H9 (cell line): ENCODE measurements around the gene MACROH2A1. TPM values are rescaled to one million over a fixed set of nuclear protein-coding genes. Genes with fewer than 3 reads are reported as not detected.
A peak's percentile ranks its signal among the peaks of the same experiment; 100 is the strongest.

ENCODE experiments used
- DNase-seq: peaks from one replicate; pipeline ENCODE4 v3.0.0-alpha.2; 2017
- H2AFZ ChIP-seq: one replicate; pipeline ENCODE4 v1.6.1; 2013; ENCODE audit warnings: mild to moderate bottlenecking, low read length, control low read depth, moderate library complexity
- H2AK5ac ChIP-seq: 2 replicates; pipeline ENCODE4 v1.6.1; 2013; ENCODE audit warnings: low read length, control low read depth, mixed read lengths; ENCODE audit not compliant: insufficient read length
- H2BK120ac ChIP-seq: one replicate; pipeline ENCODE4 v1.6.1; 2013; ENCODE audit warnings: low read depth, mild to moderate bottlenecking, low read length, control low read depth, inconsistent platforms; ENCODE audit not compliant: poor library complexity, severe bottlenecking
- H2BK12ac ChIP-seq: 2 replicates; pipeline ENCODE4 v1.6.1; 2013; ENCODE audit warnings: low read length, control low read depth, mixed read lengths, low read depth; ENCODE audit not compliant: insufficient read length
- H2BK15ac ChIP-seq: 2 replicates; pipeline ENCODE4 v1.6.1; 2013; ENCODE audit warnings: low read depth, low read length, control low read depth
- H2BK20ac ChIP-seq: one replicate; pipeline ENCODE4 v1.6.1; 2013; ENCODE audit warnings: low read depth, mild to moderate bottlenecking, low read length, control low read depth, inconsistent platforms; ENCODE audit not compliant: poor library complexity, severe bottlenecking
- H2BK5ac ChIP-seq: 2 replicates; pipeline ENCODE4 v1.6.1; 2013; ENCODE audit warnings: low read length, control low read depth, mixed read lengths; ENCODE audit not compliant: insufficient read length
- H3K14ac ChIP-seq: 2 replicates; pipeline ENCODE4 v1.6.1; 2013; ENCODE audit warnings: low read length, control low read depth; ENCODE audit not compliant: insufficient read depth
- H3K18ac ChIP-seq: 2 replicates; pipeline ENCODE4 v1.6.1; 2013; ENCODE audit warnings: low read depth, mild to moderate bottlenecking, mixed read lengths, low read length, control low read depth; ENCODE audit not compliant: insufficient read length
- H3K23ac ChIP-seq: 2 replicates; pipeline ENCODE4 v1.6.1; 2013; ENCODE audit warnings: low read length, control low read depth, mixed read lengths, low read depth; ENCODE audit not compliant: insufficient read length
- H3K23me2 ChIP-seq: 2 replicates; pipeline ENCODE4 v1.6.1; 2013; ENCODE audit warnings: low read depth, mild to moderate bottlenecking, mixed read lengths, low read length, control low read depth; ENCODE audit not compliant: insufficient read length, poor library complexity, severe bottlenecking
- H3K27ac ChIP-seq: 2 replicates; pipeline ENCODE4 v1.5.1; 2013; ENCODE audit warnings: low read length, control low read depth, mixed read lengths, low read depth; ENCODE audit not compliant: insufficient read length
- H3K27me3 ChIP-seq: 2 replicates; pipeline ENCODE4 v1.6.1; 2013; ENCODE audit warnings: low read length, control low read depth, inconsistent platforms; ENCODE audit not compliant: insufficient read depth
- H3K4ac ChIP-seq: 2 replicates; pipeline ENCODE4 v1.6.1; 2013; ENCODE audit warnings: low read depth, mild to moderate bottlenecking, control low read depth, inconsistent platforms, low read length, moderate library complexity
- H3K4me1 ChIP-seq: 2 replicates; pipeline ENCODE4 v1.6.1; 2013; ENCODE audit warnings: low read length, control low read depth, inconsistent platforms; ENCODE audit not compliant: insufficient read depth
- H3K4me2 ChIP-seq: 2 replicates; pipeline ENCODE4 v1.6.1; 2013; ENCODE audit warnings: low read length, control low read depth, mixed read lengths; ENCODE audit not compliant: insufficient read length, insufficient read depth
- H3K56ac ChIP-seq: 2 replicates; pipeline ENCODE4 v1.6.1; 2013; ENCODE audit warnings: low read depth, mild to moderate bottlenecking, mixed read lengths, low read length, control low read depth; ENCODE audit not compliant: insufficient read length
- H3K79me1 ChIP-seq: 2 replicates; pipeline ENCODE4 v1.6.1; 2013; ENCODE audit warnings: low read depth, mild to moderate bottlenecking, moderate library complexity, low read length, control low read depth, inconsistent platforms; ENCODE audit not compliant: insufficient read depth, poor library complexity, severe bottlenecking
- H3K79me2 ChIP-seq: 2 replicates; pipeline ENCODE4 v1.6.1; 2013; ENCODE audit warnings: low read length, control low read depth, inconsistent platforms; ENCODE audit not compliant: insufficient read depth
- H3K9ac ChIP-seq: 2 replicates; pipeline ENCODE4 v1.6.1; 2013; ENCODE audit warnings: low read length, control low read depth, mixed read lengths; ENCODE audit not compliant: insufficient read length; ENCODE audit errors: extremely low read depth
- H3K9me3 ChIP-seq: one replicate; pipeline ENCODE4 v1.6.1; 2013; ENCODE audit warnings: low read depth, low read length, inconsistent platforms; ENCODE audit not compliant: control insufficient read depth
- H3T11ph ChIP-seq: one replicate; pipeline ENCODE4 v1.6.1; 2013; ENCODE audit warnings: mild to moderate bottlenecking, low read length, control low read depth, inconsistent platforms
- H4K20me1 ChIP-seq: one replicate; pipeline ENCODE4 v1.6.1; 2013; ENCODE audit not compliant: control insufficient read depth, insufficient read length, insufficient read depth
- H4K5ac ChIP-seq: 2 replicates; pipeline ENCODE4 v1.6.1; 2013; ENCODE audit warnings: low read depth, mild to moderate bottlenecking, mixed read lengths, low read length, control low read depth; ENCODE audit not compliant: insufficient read length
- H4K8ac ChIP-seq: replicated peaks from 2 replicates; pipeline ENCODE4 v1.6.1; 2013; ENCODE audit warnings: low read length, control low read depth, mixed read lengths, low read depth; ENCODE audit not compliant: insufficient read length
- H4K91ac ChIP-seq: 2 replicates; pipeline ENCODE4 v1.6.1; 2013; ENCODE audit warnings: low read depth, mild to moderate bottlenecking, moderate library complexity, mixed read lengths, low read length, control low read depth; ENCODE audit not compliant: insufficient read length
- H3K27ac Mint-ChIP-seq, 3 experiments: 2 replicates in 2 of 3; 3 replicates in 1 of 3; pipeline ENCODE4 v1.8.0; 2020 to 2021; ENCODE audit warnings: mixed read lengths in 3 of 3, mild to moderate bottlenecking in 1 of 3, moderate library complexity in 1 of 3
- H3K27me3 Mint-ChIP-seq: 2 replicates; pipeline ENCODE4 v1.8.0; 2021; ENCODE audit warnings: low read depth, mild to moderate bottlenecking, moderate library complexity, mixed read lengths
- H3K36me3 Mint-ChIP-seq, 3 experiments: 2 replicates in 2 of 3; 3 replicates in 1 of 3; pipeline ENCODE4 v1.8.0; 2020 to 2021; ENCODE audit warnings: low read depth in 3 of 3, mixed read lengths in 3 of 3; ENCODE audit not compliant: insufficient read depth in 1 of 3
- H3K4me1 Mint-ChIP-seq, 2 experiments: 2 replicates each; pipeline ENCODE4 v1.8.0; 2020; ENCODE audit warnings: mixed read lengths in 2 of 2
- H3K4me3 Mint-ChIP-seq, 2 experiments: 2 replicates in 1 of 2; 3 replicates in 1 of 2; pipeline ENCODE4 v1.8.0; 2020 to 2021; ENCODE audit warnings: mild to moderate bottlenecking in 2 of 2, mixed read lengths in 2 of 2, moderate library complexity in 1 of 2
- H3K9me3 Mint-ChIP-seq, 2 experiments: 2 replicates in 1 of 2; 3 replicates in 1 of 2; pipeline ENCODE4 v1.8.0; 2020; ENCODE audit warnings: mild to moderate bottlenecking in 2 of 2, mixed read lengths in 2 of 2, moderate library complexity in 1 of 2
- CTCF ChIP-seq: fragments of 200-600 bp; sonication (generic); conservative IDR thresholded peaks from 3 replicates; pipeline ENCODE4 v1.8.0; 2021; ENCODE audit warnings: antibody characterized with exemption, mild to moderate bottlenecking
- WGBS: extraction: QIAGEN DNeasy Blood & Tissue Kit; methylation state at CpG from one replicate; pipeline ENCODE4 v1.1.7; 2013; ENCODE audit warnings: missing lambda C conversion rate, low lambda C conversion rate, mixed read lengths; ENCODE audit not compliant: insufficient read length; ENCODE audit errors: extremely low coverage; 5-methylcytosine and 5-hydroxymethylcytosine counted together
- total RNA-seq: library from RNA; stranded (reverse); gene quantifications from 2 replicates; pipeline ENCODE4 v1.2.1, GENCODE V29; 2021

MACROH2A1 gene
- total RNA-seq, 1 experiment from 2014 or later: 111 TPM

GRCh38 chr5:135386096-135386495 lies 12.9 kb downstream of the MACROH2A1 start:
- Histone ChIP-seq H3K4ac (no peak overlapping the region), H3K9ac (no peak overlapping the region), H3K23me2 (no peaks in the 10 kb centered on the region), H4K20me1 (peaks cover 2% of the 10 kb centered on the region), H2BK120ac (no peak overlapping the region), H3K18ac (no peak overlapping the region), H3K79me1 (no peaks in the 10 kb centered on the region), H3K27me3 (no peaks in the 10 kb centered on the region), H2BK12ac (no peak overlapping the region), H4K5ac (no peak overlapping the region), H2AFZ (no peak overlapping the region), H3K79me2 (peaks cover under 1% of the 10 kb centered on the region; the same call in 1 of the 2 replicates), H2BK15ac (no peak overlapping the region), H3T11ph (no peak overlapping the region), H2BK5ac (no peak overlapping the region), H3K23ac (no peak overlapping the region), H3K56ac (no peak overlapping the region), H2BK20ac (no peak overlapping the region), H3K9me3 (no peaks in the 10 kb centered on the region), H4K8ac (no peak overlapping the region), H3K4me2 (no peak overlapping the region), H4K91ac (no peak overlapping the region), H3K4me1 (no peaks in the 10 kb centered on the region), H3K27ac (no peak overlapping the region), H2AK5ac (no peak overlapping the region), H3K14ac (no peak overlapping the region)
- WGBS: no CpG with 5 or more reads among the region's 3 CpGs
- H3K4me3 Mint-ChIP-seq: no peak overlapping the region
- no peaks in the 10 kb centered on the region for H3K4me1 Mint-ChIP-seq
- DNase-seq: no peak
- H3K36me3 Mint-ChIP-seq: peaks cover 20 to 67% (median 28%) of the 10 kb centered on the region in 3 experiments; a peak in 6 of 7 replicates
- no peaks in the 10 kb centered on the region; the same call in 1 of the 2 replicates for H3K27me3 Mint-ChIP-seq
- no peaks in the 10 kb centered on the region for H3K9me3 Mint-ChIP-seq
- no peak for TF ChIP-seq CTCF
- 0 out of 7 replicates have a peak overlapping the region, but pooled peaks of 1 of the 3 experiments have one; percentile 28 for H3K27ac Mint-ChIP-seq
